PFSK-1 (cell line): Measurements from ENCODE around the gene PRDM2.

Source experiments
- POLR2AphosphoS5 ChIP-seq: IDR thresholded peaks from 2 replicates; pipeline ENCODE4 v1.6.1; 2012; ENCODE audit warnings: low read depth, mild to moderate bottlenecking, control low read depth, low read length, moderate library complexity
- REST ChIP-seq, 2 experiments: IDR thresholded peaks; 2 replicates each; pipeline versions ENCODE4 v1.6.1 to v1.8.0; 2011 to 2012; ENCODE audit warnings: low read depth in 2 of 2, low read length in 2 of 2, control low read depth in 1 of 2, inconsistent platforms in 1 of 2, mild to moderate bottlenecking in 1 of 2, moderate library complexity in 1 of 2; ENCODE audit not compliant: insufficient read depth in 1 of 2
- SIN3A ChIP-seq: IDR thresholded peaks from 2 replicates; pipeline ENCODE4 v1.6.1; 2012; ENCODE audit warnings: mild to moderate bottlenecking, low read length, moderate library complexity, borderline replicate concordance; ENCODE audit not compliant: insufficient read depth
- TAF1 ChIP-seq: IDR thresholded peaks from 2 replicates; pipeline ENCODE4 v1.6.1; 2012; ENCODE audit warnings: low read length, control low read depth, borderline replicate concordance; ENCODE audit not compliant: insufficient read depth

DNA sequence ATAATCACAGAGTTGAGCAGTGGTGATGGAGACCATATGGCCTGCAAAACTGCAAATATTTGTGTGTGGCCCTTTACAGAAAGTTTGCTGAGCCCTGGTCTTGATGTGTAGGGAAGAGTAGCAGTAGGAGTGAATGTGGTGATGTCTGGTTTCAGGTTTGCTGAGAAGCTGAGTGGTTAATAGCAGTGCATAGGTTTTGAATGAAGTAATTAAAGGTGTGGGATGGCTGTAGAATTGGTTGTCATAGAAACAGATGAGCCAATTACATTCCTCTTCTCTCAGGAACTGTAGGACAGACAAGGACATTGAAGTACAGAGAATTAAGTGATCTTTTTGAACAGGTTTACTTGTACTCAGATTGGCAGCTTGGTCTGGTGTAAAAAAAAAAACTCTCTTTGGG is 37.4 kb downstream of the PRDM2 start:
- TF ChIP-seq SIN3A (no peak), TAF1 (no peak), POLR2AphosphoS5 (no peak), REST (IDR thresholded peaks at IDR 0.05; ENCODE audit: insufficient read depth in 1 of 2, low read depth in 2 of 2, low read length in 2 of 2) (no peak)
